Hematopoietic multipotent progenitor cell treated with erythropoietin and hydrocortisone succinate and interleukin-3 and kit ligand, for 4 days (in vitro differentiated cells): ENCODE measurements around the gene MSL3B.
A peak's percentile ranks its signal among the peaks of the same experiment; 100 is the strongest.
"Not testable (repeated sequence)": the region's sequence is repeated elsewhere in the genome, so short reads cannot be mapped to it uniquely, and the experiment has no call there.

ENCODE experiments used
- DNase-seq: peaks from one replicate; pipeline ENCODE4 v3.0.0-alpha.2; 2015

Gene MSL3B

GRCh38 chr2:233867993-233868532, at the start of gene MSL3B:
TSS of gene MSL3B (minus strand) at chr2:233868386.
- DNase-seq = peak; percentile 83

- no peak for DNase-seq
Measured at GRCh38 chr2:233917116-233917515, 48.9 kb upstream of the MSL3B start, which contains the start of gene TRPM8. TSS of gene TRPM8 (plus strand) at chr2:233917373. CDS start at chr2:233926538, 9,165 bp downstream.

GRCh38 chr2:233915128-233915527, 46.9 kb upstream of the MSL3B start:
- peak; percentile 23 for DNase-seq

- DNase-seq = peak; percentile 63
Measured at GRCh38 chr2:233912691-233913423, 44.7 kb upstream of the MSL3B start.

GRCh38 chr2:233907627-233908026, 39.4 kb upstream of the MSL3B start:
- no peak for DNase-seq

GRCh38 chr2:233905945-233906344, 37.8 kb upstream of the MSL3B start:
- no peak for DNase-seq

- DNase-seq = no peak
Measured at GRCh38 chr2:233901884-233902283, 33.7 kb upstream of the MSL3B start.

- no peak for DNase-seq
Measured at GRCh38 chr2:233901367-233901766, 33.2 kb upstream of the MSL3B start.

- not testable (repeated sequence) for DNase-seq
Measured at GRCh38 chr2:233896253-233896652, 28.1 kb upstream of the MSL3B start.

- no peak for DNase-seq
Measured at GRCh38 chr2:233892793-233893192, 24.6 kb upstream of the MSL3B start.

- no peak for DNase-seq
Measured at GRCh38 chr2:233882353-233882752, 14.2 kb upstream of the MSL3B start.

GRCh38 chr2:233872125-233872524, 3.9 kb upstream of the MSL3B start:
- DNase-seq = peak; percentile 65

GRCh38 chr2:233871432-233871831, 3.2 kb upstream of the MSL3B start:
- no peak for DNase-seq

- DNase-seq = no peak
Measured at GRCh38 chr2:233866479-233866878, 1.7 kb downstream of the MSL3B start.

- peak; percentile 30 for DNase-seq
Measured at GRCh38 chr2:233865838-233866237, 2.3 kb downstream of the MSL3B start.

GRCh38 chr2:233862261-233862768, 5.9 kb downstream of the MSL3B start:
- no peak for DNase-seq

GRCh38 chr2:233858331-233858730, 9.9 kb downstream of the MSL3B start:
- DNase-seq = no peak

GRCh38 chr2:233857511-233858141, 10.6 kb downstream of the MSL3B start:
- peak; percentile 87 for DNase-seq

- peak; percentile 64 for DNase-seq
Measured at GRCh38 chr2:233856184-233856583, 12.0 kb downstream of the MSL3B start.

GRCh38 chr2:233855345-233855744, 12.8 kb downstream of the MSL3B start:
- no peak for DNase-seq

GRCh38 chr2:233854241-233854981, 13.8 kb downstream of the MSL3B start, which contains the start of gene HJURP:
TSS of gene HJURP (minus strand) at chr2:233854535. CDS start at chr2:233854500, 35 bp downstream.
- DNase-seq = peak; percentile 99

GRCh38 chr2:233853883-233854240, 14.3 kb downstream of the MSL3B start:
- no peak for DNase-seq

GRCh38 chr2:233853353-233853752, 14.8 kb downstream of the MSL3B start:
- DNase-seq = no peak
